SK-N-SH treated with all-trans-retinoic acid at 6 μM for 48 hours (cell line): ENCODE results near the gene RTN4RL1.
A peak's percentile ranks its signal among the peaks of the same experiment; 100 is the strongest.

ENCODE experiments used
- ATAC-seq: fragments of 200-7000 bp; cut with Tn5 transposase; 3 replicates; pipeline ENCODE4 v1.9.1; 2020; ENCODE audit warnings: mild to moderate bottlenecking, moderate library complexity
- ARNTL ChIP-seq: fragments of 450-650 bp; formaldehyde crosslinking; IDR thresholded peaks from 2 replicates; pipeline ENCODE4 v1.5.0; 2020; ENCODE audit warnings: low read depth, mild to moderate bottlenecking, moderate library complexity, borderline replicate concordance
- BACH2 ChIP-seq: fragments of 250-450 bp; sonication (Bioruptor Pico); IDR thresholded peaks from 2 replicates; pipeline ENCODE4 v1.9.0; 2021; ENCODE audit warnings: mild to moderate bottlenecking, borderline replicate concordance
- CREB5 ChIP-seq: fragments of 250-450 bp; sonication (Bioruptor Pico); IDR thresholded peaks from 2 replicates; pipeline ENCODE4 v1.5.1; 2020; ENCODE audit warnings: low read depth, mild to moderate bottlenecking, moderate library complexity
- CSDC2 ChIP-seq: fragments of 250-450 bp; sonication (Bioruptor Pico); IDR thresholded peaks from 2 replicates; pipeline ENCODE4 v1.5.0; 2020; ENCODE audit warnings: mild to moderate bottlenecking, moderate library complexity
- CSRNP3 ChIP-seq: fragments of 250-450 bp; sonication (Bioruptor Pico); IDR thresholded peaks from 2 replicates; pipeline ENCODE4 v1.5.1; 2021; ENCODE audit warnings: mild to moderate bottlenecking, moderate library complexity
- ESRRG ChIP-seq: fragments of 250-450 bp; sonication (Bioruptor Pico); IDR thresholded peaks from 2 replicates; pipeline ENCODE4 v1.6.1; 2021; ENCODE audit warnings: mild to moderate bottlenecking
- GLIS3 ChIP-seq: fragments of 250-450 bp; sonication (Bioruptor Pico); IDR thresholded peaks from 2 replicates; pipeline ENCODE4 v1.5.0; 2020; ENCODE audit warnings: mild to moderate bottlenecking, moderate library complexity
- ISL1 ChIP-seq: fragments of 250-450 bp; sonication (Bioruptor Pico); IDR thresholded peaks from 2 replicates; pipeline ENCODE4 v2.1.2; 2022; ENCODE audit warnings: mild to moderate bottlenecking, moderate library complexity
- PATZ1 ChIP-seq: fragments of 250-450 bp; sonication (Bioruptor Pico); IDR thresholded peaks from 2 replicates; pipeline ENCODE4 v1.8.0; 2020; ENCODE audit warnings: mild to moderate bottlenecking, moderate library complexity, borderline replicate concordance
- POU6F1 ChIP-seq: fragments of 250-450 bp; sonication (Bioruptor Pico); IDR thresholded peaks from 2 replicates; pipeline ENCODE4 v1.8.0; 2021; ENCODE audit warnings: low read depth, mild to moderate bottlenecking, moderate library complexity, borderline replicate concordance
- RARB ChIP-seq: fragments of 250-450 bp; sonication (Bioruptor Pico); IDR thresholded peaks from 2 replicates; pipeline ENCODE4 v1.8.0; 2021; ENCODE audit warnings: mild to moderate bottlenecking, moderate library complexity
- SNAI2 ChIP-seq: fragments of 250-450 bp; sonication (Bioruptor Pico); IDR thresholded peaks from 2 replicates; pipeline ENCODE4 v1.5.0; 2020; ENCODE audit warnings: mild to moderate bottlenecking, moderate library complexity
- TCF4 ChIP-seq: fragments of 250-450 bp; sonication (Bioruptor Pico); IDR thresholded peaks from 2 replicates; pipeline ENCODE4 v1.8.0; 2021; ENCODE audit warnings: mild to moderate bottlenecking, moderate library complexity, borderline replicate concordance
- TOX ChIP-seq: fragments of 250-450 bp; sonication (Bioruptor Pico); IDR thresholded peaks from 2 replicates; pipeline ENCODE4 v1.8.0; 2021; ENCODE audit warnings: mild to moderate bottlenecking, moderate library complexity, borderline replicate concordance
- ZC3H10 ChIP-seq: fragments of 250-450 bp; sonication (Bioruptor Pico); IDR thresholded peaks from 2 replicates; pipeline ENCODE4 v1.5.1; 2021; ENCODE audit warnings: mild to moderate bottlenecking, moderate library complexity
- ZFP3 ChIP-seq: fragments of 250-450 bp; sonication (Bioruptor Pico); IDR thresholded peaks from 2 replicates; pipeline ENCODE4 v1.5.0; 2020; ENCODE audit warnings: mild to moderate bottlenecking, moderate library complexity
- ZFP30 ChIP-seq: fragments of 450-650 bp; formaldehyde crosslinking; IDR thresholded peaks from 2 replicates; pipeline ENCODE4 v1.5.0; 2022; ENCODE audit warnings: mild to moderate bottlenecking, moderate library complexity
- ZNF565 ChIP-seq: fragments of 450-650 bp; formaldehyde crosslinking; conservative IDR thresholded peaks from 2 replicates; pipeline ENCODE4 v1.5.0; 2020; ENCODE audit warnings: low read depth, mild to moderate bottlenecking, moderate library complexity
- ZNF70 ChIP-seq: fragments of 450-650 bp; formaldehyde crosslinking; IDR thresholded peaks from 2 replicates; pipeline ENCODE4 v1.5.0; 2020; ENCODE audit warnings: mild to moderate bottlenecking, moderate library complexity
- ZNF8 ChIP-seq: fragments of 450-650 bp; formaldehyde crosslinking; IDR thresholded peaks from 2 replicates; pipeline ENCODE4 v1.5.0; 2020; ENCODE audit warnings: mild to moderate bottlenecking, moderate library complexity

The RTN4RL1 gene

GRCh38 chr17:1967213-1967612 lies 57.9 kb downstream of the RTN4RL1 start:
- ATAC-seq = no peak
- TF ChIP-seq RARB (CRISPR knock-in tag) (no peak), CSDC2 (CRISPR knock-in tag) (no peak), ZC3H10 (CRISPR knock-in tag) (no peak), ARNTL (CRISPR knock-in tag) (no peak), POU6F1 (CRISPR knock-in tag) (no peak), ZNF8 (no peak)

GRCh38 chr17:1966274-1967086 lies 58.7 kb downstream of the RTN4RL1 start:
- no peak for TF ChIP-seq TCF4 (CRISPR knock-in tag)
- no peak for TF ChIP-seq ZNF8
- no peak for TF ChIP-seq SNAI2 (CRISPR knock-in tag)
- no peak for TF ChIP-seq CREB5
- TF ChIP-seq ESRRG = no peak
- no peak for TF ChIP-seq BACH2 (CRISPR knock-in tag)
- TF ChIP-seq RARB (CRISPR knock-in tag) = no peak
- TF ChIP-seq PATZ1 = no peak
- TF ChIP-seq POU6F1 (CRISPR knock-in tag) = no peak
- TF ChIP-seq ISL1 (CRISPR knock-in tag) = no peak
- TF ChIP-seq ZFP3 = no peak
- TF ChIP-seq TOX (CRISPR knock-in tag) = no peak
- no peak for TF ChIP-seq GLIS3 (CRISPR knock-in tag)
- TF ChIP-seq, all 23 proteins: peak for 0
- peak; percentile 58 for ATAC-seq

- peak; percentile 61 for ATAC-seq
- TF ChIP-seq BACH2 (CRISPR knock-in tag) (no peak), RARB (CRISPR knock-in tag) (no peak), POU6F1 (CRISPR knock-in tag) (no peak), ARNTL (CRISPR knock-in tag) (no peak), GLIS3 (CRISPR knock-in tag) (no peak), ZNF70 (CRISPR knock-in tag) (no peak)
Measured at GRCh38 chr17:1965556-1966273, 59.4 kb downstream of the RTN4RL1 start.

- ATAC-seq = no peak
- TF ChIP-seq GLIS3 (CRISPR knock-in tag) (no peak), CSRNP3 (CRISPR knock-in tag) (no peak), ZFP30 (CRISPR knock-in tag) (no peak), POU6F1 (CRISPR knock-in tag) (no peak), ESRRG (no peak), ZFP3 (no peak), ZNF565 (CRISPR knock-in tag) (no peak), SNAI2 (CRISPR knock-in tag) (no peak), PATZ1 (no peak), ZNF70 (CRISPR knock-in tag) (no peak)
Measured at GRCh38 chr17:1963250-1963649, 61.9 kb downstream of the RTN4RL1 start.
